Measurements from ENCODE around the gene CPVL.

CPVL gene

GRCh38 chr7:28980451-28981160 lies 165.7 kb downstream of the CPVL start:
- no peak for DNase-seq (ENCODE audit: low read depth in 2 of 3, low spot score in 1 of 3)

GRCh38 chr7:28979776-28980175 lies 166.6 kb downstream of the CPVL start:
- no peak for DNase-seq (ENCODE audit: low read depth in 2 of 3, low spot score in 1 of 3)

GRCh38 chr7:28977881-28978280 lies 168.5 kb downstream of the CPVL start:
- DNase-seq (ENCODE audit: low read depth in 2 of 3, low spot score in 1 of 3): no peak

- DNase-seq (ENCODE audit: low read depth in 2 of 3, low spot score in 1 of 3): no peak
These were observed 170.3 kb downstream of the CPVL start for GRCh38 chr7:28976022-28976421.

DNA sequence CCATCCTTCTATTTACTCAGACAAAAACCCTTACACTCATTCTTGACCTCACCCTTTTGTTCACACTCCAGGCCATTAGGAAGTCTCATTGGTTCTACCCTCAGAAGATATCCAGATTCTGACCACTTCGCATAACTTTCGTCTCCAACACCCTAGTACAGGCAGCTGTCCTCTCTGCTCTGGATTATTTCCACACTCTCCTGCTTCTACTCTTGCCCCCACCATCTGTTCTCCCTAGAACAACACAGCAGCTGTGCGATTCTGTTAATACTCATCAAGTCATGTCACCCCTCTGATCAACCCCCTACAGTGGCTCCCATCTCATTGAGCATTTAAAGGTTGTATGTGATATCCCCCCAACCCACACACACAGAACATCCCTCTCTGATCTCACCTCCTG lies 172.7 kb downstream of the CPVL start:
- DNase-seq (ENCODE audit: low read depth in 2 of 3, low spot score in 1 of 3): no peak

GRCh38 chr7:28964056-28964455 lies 182.3 kb downstream of the CPVL start:
- no peak for DNase-seq (ENCODE audit: low read depth in 2 of 3, low spot score in 1 of 3)

- no peak for DNase-seq (ENCODE audit: low read depth in 2 of 3, low spot score in 1 of 3)
These were observed 184.4 kb downstream of the CPVL start for GRCh38 chr7:28961972-28962371.

- DNase-seq (ENCODE audit: low read depth in 2 of 3, low spot score in 1 of 3): no peak
These were observed 186.1 kb downstream of the CPVL start for GRCh38 chr7:28960071-28960840.

DNA sequence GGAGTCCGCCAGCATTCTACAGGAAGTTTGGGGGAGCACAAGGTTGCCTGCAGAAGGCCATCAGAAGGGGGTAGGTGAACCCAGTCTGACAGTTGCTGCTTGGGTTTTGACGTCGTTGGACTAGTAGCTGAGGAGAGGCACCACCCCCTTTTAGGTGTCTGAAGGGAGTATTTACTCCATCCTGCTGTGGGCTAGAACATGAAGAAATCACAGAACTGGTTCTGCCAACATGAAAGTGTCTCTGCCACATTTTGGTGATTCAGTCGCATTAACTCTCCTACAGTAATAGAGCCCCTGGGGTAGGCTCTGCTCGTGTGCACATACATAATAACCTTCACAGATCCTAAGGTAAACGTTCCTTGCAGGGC lies 187.4 kb downstream of the CPVL start:
- DNase-seq (ENCODE audit: low read depth in 2 of 3, low spot score in 1 of 3): no peak

DNA sequence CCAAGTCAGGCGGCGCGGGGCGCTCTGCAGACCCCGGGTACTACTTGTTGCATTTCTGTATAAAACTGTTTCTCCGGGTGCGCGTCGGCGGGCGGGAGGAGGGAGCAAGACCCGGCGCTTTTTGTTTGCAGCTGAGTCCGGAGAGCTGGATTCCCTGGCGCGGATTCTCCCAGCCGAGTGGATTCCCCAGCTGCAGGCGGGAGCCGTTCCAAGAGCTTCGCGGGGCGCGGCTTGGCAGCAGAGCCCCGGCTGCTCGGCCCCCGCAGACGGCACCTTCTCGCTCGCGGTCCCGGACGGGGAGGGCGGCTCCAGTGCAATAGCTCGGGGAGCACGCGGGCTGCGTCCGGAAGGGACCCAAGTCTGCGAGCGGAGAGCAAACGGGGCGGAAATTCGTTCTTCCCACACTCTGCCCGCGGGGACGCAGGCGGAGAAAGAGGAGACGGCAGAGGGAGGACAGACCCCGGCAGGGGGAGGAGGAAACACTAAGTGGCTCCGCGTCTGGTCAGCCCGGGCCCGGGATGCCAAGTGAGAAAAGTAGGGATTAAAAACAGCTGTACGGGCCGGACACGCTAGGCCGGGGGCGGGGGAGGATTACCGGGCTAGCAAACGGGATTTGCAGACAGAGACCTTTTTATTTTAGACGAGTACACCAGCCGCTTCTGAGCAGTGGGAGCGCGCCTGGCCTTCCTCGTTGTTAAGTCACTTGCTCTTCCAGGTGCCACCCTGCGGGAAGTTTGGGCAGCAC lies 187.9 kb downstream of the CPVL start, which contains the start of gene TRIL:
Gene TRIL (minus strand): TSS at position 96 of the 745 bp plus-strand sequence. CDS start 284 bp downstream, outside the sequence.
- no peak for DNase-seq (ENCODE audit: low read depth in 2 of 3, low spot score in 1 of 3)

GRCh38 chr7:28957751-28958234 lies 188.5 kb downstream of the CPVL start:
- DNase-seq (ENCODE audit: low read depth in 2 of 3, low spot score in 1 of 3): no peak

DNA sequence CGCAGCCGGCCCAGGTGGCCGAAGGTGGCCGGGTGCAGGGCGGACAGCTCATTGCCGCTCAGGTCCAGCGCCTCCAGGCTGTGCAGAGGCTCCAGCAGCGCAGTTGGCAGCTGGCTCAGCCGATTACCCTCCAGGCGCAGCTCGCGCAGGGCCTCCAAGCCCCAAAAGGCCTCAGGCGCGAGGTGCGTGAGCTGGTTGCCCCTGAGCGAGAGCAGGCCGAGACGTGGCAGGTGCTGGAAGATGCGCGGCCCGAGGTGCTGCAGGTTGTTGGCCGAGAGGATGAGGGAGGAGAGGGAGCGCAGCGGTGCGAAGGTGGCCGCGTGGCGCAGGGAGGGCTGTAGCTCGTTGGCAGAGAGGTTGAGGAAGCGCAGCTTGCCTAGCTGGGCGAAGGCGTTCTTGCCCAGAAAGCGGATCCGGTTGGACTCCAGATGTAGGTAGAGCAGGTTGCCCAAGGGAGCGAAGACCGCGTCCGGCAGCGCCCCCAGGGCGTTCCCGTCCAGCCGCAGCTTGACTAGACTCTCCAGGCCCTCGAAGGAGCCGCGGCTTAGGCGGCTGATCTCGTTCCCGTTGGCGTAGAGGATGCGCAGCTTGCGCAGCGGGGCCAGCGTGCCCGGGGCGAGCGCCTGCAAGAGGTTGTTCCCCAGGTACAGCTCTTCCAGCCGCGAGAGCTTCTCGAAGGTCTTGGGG lies 189.1 kb downstream of the CPVL start:
- DNase-seq (ENCODE audit: low read depth in 2 of 3, low spot score in 1 of 3): no peak

GRCh38 chr7:28956608-28957063 lies 189.7 kb downstream of the CPVL start:
- DNase-seq (ENCODE audit: low read depth in 2 of 3, low spot score in 1 of 3): no peak

GRCh38 chr7:28955718-28956607 lies 190.4 kb downstream of the CPVL start:
- DNase-seq (ENCODE audit: low read depth in 2 of 3, low spot score in 1 of 3): peak in 1 of 3 donors; percentile 16

GRCh38 chr7:28955356-28955717 lies 191.0 kb downstream of the CPVL start:
- DNase-seq (ENCODE audit: low read depth in 2 of 3, low spot score in 1 of 3): no peak

DNA sequence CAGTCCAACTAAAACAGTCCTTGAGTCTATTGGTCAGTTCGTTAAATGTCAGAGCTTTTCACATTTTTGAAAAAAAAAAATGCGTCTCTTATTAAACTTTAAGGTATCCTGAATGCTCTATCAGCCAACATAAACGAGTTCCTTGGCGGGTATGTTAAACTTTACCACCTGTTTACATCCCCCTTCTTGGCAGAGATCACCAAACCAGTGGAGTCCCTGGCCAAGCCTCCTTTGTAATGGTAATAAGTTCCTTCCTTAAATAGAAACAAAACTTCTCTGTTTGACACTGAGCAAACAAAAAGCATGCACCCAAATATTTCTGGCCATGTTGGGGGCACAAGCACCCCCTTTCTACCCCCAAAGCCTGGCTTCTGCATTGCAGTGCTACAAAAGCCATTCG lies 191.4 kb downstream of the CPVL start:
- no peak for DNase-seq (ENCODE audit: low read depth in 2 of 3, low spot score in 1 of 3)

DNA sequence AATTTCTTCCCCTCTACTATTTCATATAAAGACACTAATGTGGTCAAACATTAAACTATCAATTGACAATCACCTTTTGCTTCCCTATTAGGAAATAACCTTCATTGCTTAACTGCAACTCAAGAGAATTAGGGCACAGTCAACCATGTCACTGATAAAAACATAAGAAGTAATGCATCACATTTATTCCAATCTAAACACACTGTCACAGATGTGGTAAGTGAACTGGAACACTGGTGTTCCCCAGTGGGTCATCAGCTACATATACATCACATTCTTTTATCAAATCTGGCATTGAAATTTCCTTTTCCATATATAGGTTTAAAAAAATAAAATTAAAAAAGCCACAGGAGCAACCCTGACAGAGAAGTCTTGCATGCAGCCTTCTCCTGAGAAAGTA lies 191.9 kb downstream of the CPVL start:
- no peak for DNase-seq (ENCODE audit: low read depth in 2 of 3, low spot score in 1 of 3)

GRCh38 chr7:28953633-28954032 lies 192.7 kb downstream of the CPVL start:
- DNase-seq (ENCODE audit: low read depth in 2 of 3, low spot score in 1 of 3): no peak

All from stimulated activated CD4-positive, alpha-beta T cell treated with anti-CD3 and anti-CD28 coated beads, Interleukin-12 subunit alpha, Interleukin-12 subunit beta, amount 100 ng/mL, for 48 hours (primary cell).